Ishikawa (cell line): Measurements from ENCODE around the gene ZBTB45.

ENCODE experiments used
- CEBPB ChIP-seq: IDR thresholded peaks from 2 replicates; pipeline ENCODE4 v1.6.1; 2012
- CREB1 ChIP-seq: IDR thresholded peaks from 2 replicates; pipeline ENCODE4 v1.6.1; 2012; ENCODE audit warnings: low read depth
- EGR1 ChIP-seq: IDR thresholded peaks from 2 replicates; pipeline ENCODE4 v1.6.1; 2012
- EP300 ChIP-seq: IDR thresholded peaks from 2 replicates; pipeline ENCODE4 v1.6.1; 2012; ENCODE audit warnings: borderline replicate concordance
- FOXM1 ChIP-seq: IDR thresholded peaks from 2 replicates; pipeline ENCODE4 v1.6.1; 2012; ENCODE audit warnings: low read depth, borderline replicate concordance
- NFIC ChIP-seq: IDR thresholded peaks from 2 replicates; pipeline ENCODE4 v1.6.1; 2012
- RAD21 ChIP-seq: IDR thresholded peaks from 2 replicates; pipeline ENCODE4 v1.6.1; 2012; ENCODE audit warnings: low read depth
- REST ChIP-seq: IDR thresholded peaks from 2 replicates; pipeline ENCODE4 v1.6.1; 2012; ENCODE audit warnings: low read depth, mild to moderate bottlenecking
- TAF1 ChIP-seq: IDR thresholded peaks from 2 replicates; pipeline ENCODE4 v1.6.1; 2012; ENCODE audit warnings: low read depth, mild to moderate bottlenecking
- TCF12 ChIP-seq: IDR thresholded peaks from 2 replicates; pipeline ENCODE4 v1.6.1; 2012; ENCODE audit warnings: low read depth
- TEAD4 ChIP-seq: IDR thresholded peaks from 2 replicates; pipeline ENCODE4 v1.6.1; 2012
- USF1 ChIP-seq: IDR thresholded peaks from 2 replicates; pipeline ENCODE4 v1.6.1; 2012
- YY1 ChIP-seq: IDR thresholded peaks from 2 replicates; pipeline ENCODE4 v1.6.1; 2012; ENCODE audit warnings: low read depth
- ZBTB7A ChIP-seq: IDR thresholded peaks from 2 replicates; pipeline ENCODE4 v1.6.1; 2012; ENCODE audit warnings: low read depth
- TF ChIP-seq, protein P1 (sequence below): IDR thresholded peaks from 2 replicates; pipeline ENCODE4 v1.6.1; 2012

The ZBTB45 gene

GRCh38 chr19:58560007-58560887, 40.6 kb upstream of the ZBTB45 start:
- TF ChIP-seq, protein P1, sequence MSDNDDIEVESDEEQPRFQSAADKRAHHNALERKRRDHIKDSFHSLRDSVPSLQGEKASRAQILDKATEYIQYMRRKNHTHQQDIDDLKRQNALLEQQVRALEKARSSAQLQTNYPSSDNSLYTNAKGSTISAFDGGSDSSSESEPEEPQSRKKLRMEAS, result no peak
- TF ChIP-seq TCF12, result no peak
- TF ChIP-seq NFIC, result no peak
- TF ChIP-seq YY1, result no peak
- no peak for TF ChIP-seq EP300
- TF ChIP-seq EGR1, result no peak
- TF ChIP-seq ZBTB7A, result no peak
- TF ChIP-seq USF1, result no peak
- no peak for TF ChIP-seq CREB1
- no peak for TF ChIP-seq RAD21
- no peak for TF ChIP-seq REST
- TF ChIP-seq FOXM1, result no peak
- no peak for TF ChIP-seq TAF1
- no peak for TF ChIP-seq TEAD4
- no peak for TF ChIP-seq CEBPB

DNA sequence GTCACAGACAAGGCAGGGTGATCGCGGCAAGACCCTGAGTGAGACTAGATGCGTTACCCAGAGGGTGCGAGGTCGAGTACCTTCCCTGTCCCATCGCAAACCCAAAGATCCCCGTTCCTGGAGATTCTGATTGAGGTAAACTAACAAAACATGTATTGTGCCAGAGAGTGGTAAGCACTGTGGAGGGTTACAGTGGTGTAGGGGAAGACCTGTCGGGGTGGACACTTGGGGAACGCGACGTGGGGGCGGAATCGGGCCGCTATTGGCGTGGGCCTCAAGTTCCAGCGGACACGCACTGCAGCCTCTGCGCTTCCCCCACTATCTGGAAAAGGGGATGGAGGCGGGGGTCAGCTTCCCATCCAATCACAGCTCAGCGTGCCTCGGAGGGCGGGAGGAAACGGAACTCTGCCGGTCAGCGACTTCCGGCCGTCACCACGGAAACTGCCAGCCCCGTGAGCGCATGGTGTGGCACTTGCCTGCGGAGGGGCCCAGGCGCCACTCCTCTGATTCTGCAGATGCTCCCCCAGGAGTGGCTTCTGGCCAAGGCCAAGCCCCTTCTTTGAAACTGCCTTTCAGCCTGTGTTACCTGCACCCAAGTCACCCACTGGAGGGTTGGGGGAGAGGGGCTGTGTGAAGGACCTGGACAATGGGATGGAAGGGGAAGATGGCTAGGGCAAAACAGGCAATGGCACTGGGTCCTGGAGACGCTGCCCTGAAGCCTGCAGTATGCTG, 39.8 kb upstream of the ZBTB45 start:
- TF ChIP-seq NFIC (0 out of 2 replicates have a peak, but pooled peaks have one; percentile 10), CEBPB (no peak), TAF1 (peak; percentile 53; the same call in 1 of the 2 replicates), RAD21 (no peak), EP300 (no peak), FOXM1 (no peak), USF1 (no peak), TEAD4 (no peak), TCF12 (peak; percentile 55), ZBTB7A (no peak), EGR1 (peak; percentile 43; the same call in 1 of the 2 replicates), YY1 (peak; percentile 47), CREB1 (no peak), REST (no peak)
- TF ChIP-seq, protein P1, result peak; percentile 97

GRCh38 chr19:58558623-58559274, 39.1 kb upstream of the ZBTB45 start:
- peak; percentile 63 for TF ChIP-seq TAF1
- TF ChIP-seq, protein P1, result peak; percentile 87
- TF ChIP-seq EGR1, result peak; percentile 31; the same call in 1 of the 2 replicates
- TF ChIP-seq ZBTB7A, result no peak
- peak; percentile 48; the same call in 1 of the 2 replicates for TF ChIP-seq TCF12
- TF ChIP-seq TEAD4, result peak; percentile 29; the same call in 1 of the 2 replicates
- no peak; the same call in 1 of the 2 replicates for TF ChIP-seq FOXM1
- TF ChIP-seq CREB1, result peak; percentile 88
- peak; percentile 96 for TF ChIP-seq YY1

GRCh38 chr19:58558066-58558622, 38.5 kb upstream of the ZBTB45 start, which contains the start of gene UBE2M:
Gene UBE2M (minus strand): TSS chr19:58558611. CDS start chr19:58558381, 230 bp downstream.
- TF ChIP-seq, protein P1, result no peak
